Hepatocyte (in vitro differentiated cells): ENCODE results near the gene ADORA2A.

Source experiments
- EZH2phosphoT487 ChIP-seq: fragments of 200-600 bp; sonication (generic); IDR thresholded peaks from one replicate; pipeline ENCODE4 v1.6.1; 2018; ENCODE audit warnings: antibody characterized with exemption, mild to moderate bottlenecking, low read depth, moderate library complexity; ENCODE audit not compliant: unreplicated experiment, severe bottlenecking
- TF ChIP-seq, protein P1 (sequence below): fragments of 200-600 bp; sonication (generic); IDR thresholded peaks from 2 replicates; pipeline ENCODE4 v1.5.1; 2016; ENCODE audit warnings: antibody characterized with exemption, mild to moderate bottlenecking; ENCODE audit not compliant: poor library complexity

DNA sequence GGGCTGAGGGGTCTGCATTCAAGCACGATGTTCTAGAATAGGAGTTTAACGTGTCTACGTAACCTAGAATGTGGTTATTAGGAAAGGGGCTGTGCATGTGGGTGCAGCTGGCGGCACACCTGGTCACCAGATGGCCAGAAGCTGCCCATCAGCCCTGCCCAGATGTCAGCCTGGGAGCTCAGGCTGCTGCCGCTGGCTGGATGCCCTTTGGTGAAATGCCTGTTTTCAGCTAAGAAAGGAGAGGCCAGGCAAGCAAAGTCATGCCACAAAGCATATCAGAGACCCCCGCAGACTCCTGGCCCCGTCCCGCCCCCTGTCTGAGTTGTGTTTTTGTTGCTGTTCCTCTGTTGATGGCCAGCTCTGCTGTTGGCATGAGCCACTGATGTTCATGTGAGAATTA is 11.3 kb upstream of the ADORA2A start:
- TF ChIP-seq, protein P1, sequence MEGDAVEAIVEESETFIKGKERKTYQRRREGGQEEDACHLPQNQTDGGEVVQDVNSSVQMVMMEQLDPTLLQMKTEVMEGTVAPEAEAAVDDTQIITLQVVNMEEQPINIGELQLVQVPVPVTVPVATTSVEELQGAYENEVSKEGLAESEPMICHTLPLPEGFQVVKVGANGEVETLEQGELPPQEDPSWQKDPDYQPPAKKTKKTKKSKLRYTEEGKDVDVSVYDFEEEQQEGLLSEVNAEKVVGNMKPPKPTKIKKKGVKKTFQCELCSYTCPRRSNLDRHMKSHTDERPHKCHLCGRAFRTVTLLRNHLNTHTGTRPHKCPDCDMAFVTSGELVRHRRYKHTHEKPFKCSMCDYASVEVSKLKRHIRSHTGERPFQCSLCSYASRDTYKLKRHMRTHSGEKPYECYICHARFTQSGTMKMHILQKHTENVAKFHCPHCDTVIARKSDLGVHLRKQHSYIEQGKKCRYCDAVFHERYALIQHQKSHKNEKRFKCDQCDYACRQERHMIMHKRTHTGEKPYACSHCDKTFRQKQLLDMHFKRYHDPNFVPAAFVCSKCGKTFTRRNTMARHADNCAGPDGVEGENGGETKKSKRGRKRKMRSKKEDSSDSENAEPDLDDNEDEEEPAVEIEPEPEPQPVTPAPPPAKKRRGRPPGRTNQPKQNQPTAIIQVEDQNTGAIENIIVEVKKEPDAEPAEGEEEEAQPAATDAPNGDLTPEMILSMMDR: no peak
- no peak for TF ChIP-seq EZH2phosphoT487
